BJ (cell line): Measurements from ENCODE around the gene LYPD5. TPM values are rescaled to one million over a fixed set of nuclear protein-coding genes. Genes with fewer than 3 reads are reported as not detected.

ENCODE experiments used
- CTCF ChIA-PET: fragments of 350-600 bp; formaldehyde crosslinking; extraction: SDS; loops from one replicate; lab custom pipeline; 2021; ENCODE audit warnings: antibody characterized with exemption, inconsistent platforms; lab: Yijun Ruan, JAX
- POLR2A ChIA-PET: fragments of 300-600 bp; sonication (Branson Sonifier 250); formaldehyde crosslinking; extraction: SDS; loops from one replicate; lab custom pipeline; 2021; ENCODE audit warnings: antibody characterized with exemption; lab: Charles Lee
- DNase-seq: peaks from one replicate; pipeline ENCODE4 v3.0.0-alpha.2; 2011; ENCODE audit warnings: low read depth
- H3K27me3 ChIP-seq: 2 replicates; pipeline ENCODE4 v1.6.0; 2011; ENCODE audit warnings: low read length; ENCODE audit not compliant: control insufficient read depth, insufficient read depth
- H3K36me3 ChIP-seq: 2 replicates; pipeline ENCODE4 v1.5.1; 2011; ENCODE audit warnings: low read length; ENCODE audit not compliant: control insufficient read depth, insufficient read depth
- H3K4me3 ChIP-seq: 2 replicates; pipeline ENCODE4 v1.5.1; 2011; ENCODE audit warnings: low read depth, mild to moderate bottlenecking, control low read depth, low read length
- CTCF ChIP-seq: IDR thresholded peaks from 2 replicates; pipeline ENCODE4 v1.5.1; 2011; ENCODE audit warnings: low read depth, mild to moderate bottlenecking, control low read depth, inconsistent platforms, low read length, moderate library complexity; ENCODE audit not compliant: insufficient read depth
- polyA plus RNA-seq: library from polyadenylated mRNA; depleted of rRNA; stranded (reverse); fragments of >200 nt; gene quantifications from 2 replicates; pipeline ENCODE4 v1.2.3, GENCODE V29; 2011

LYPD5 gene
- polyA plus RNA-seq, 1 experiment = 0.40 TPM

GRCh38 chr19:43773725-43774102 lies 28.5 kb downstream of the LYPD5 start:
- DNase-seq = no peak
- Histone ChIP-seq H3K27me3 (peaks cover 2% of the 10 kb centered on the region; the same call in 1 of the 2 replicates), H3K4me3 (no peak overlapping the region), H3K36me3 (no peaks in the 10 kb centered on the region)
- TF ChIP-seq CTCF = no peak
- POLR2A ChIA-PET = no interaction called here
- CTCF ChIA-PET = interaction anchor here (0.6 to 6.1 kb wide), 15 partner anchors 9 to 104 kb away, joined by 3 to 71 read pairs (median 5); partner anchors contain the start of gene PLAUR

- ChIA-PET POLR2A (interaction anchor here (0.6 kb wide), 1 partner anchor 11 kb away, joined by 4 read pairs; no protein-coding TSS in a partner anchor), CTCF (interaction anchor here (1.8 to 7.6 kb wide), 3 partner anchors 12 to 95 kb away, joined by 4 to 59 read pairs (median 44); partner anchors contain the start of gene SMG9)
- Histone ChIP-seq H3K36me3 (no peaks in the 10 kb centered on the region), H3K27me3 (no peaks in the 10 kb centered on the region), H3K4me3 (no peak overlapping the region)
- no peak for DNase-seq
- TF ChIP-seq CTCF = no peak
Observed at GRCh38 chr19:43769256-43769655, 33.0 kb downstream of the LYPD5 start.

GRCh38 chr19:43768273-43769050 lies 33.8 kb downstream of the LYPD5 start:
- no peak for DNase-seq
- Histone ChIP-seq H3K36me3 (no peaks in the 10 kb centered on the region), H3K27me3 (no peaks in the 10 kb centered on the region), H3K4me3 (no peak overlapping the region)
- ChIA-PET POLR2A (interaction anchor here (0.6 kb wide), 1 partner anchor 10 kb away, joined by 4 read pairs; no protein-coding TSS in a partner anchor), CTCF (interaction anchor here (0.7 to 7.6 kb wide), 7 partner anchors 10 to 99 kb away, joined by 3 to 59 read pairs (median 4); partner anchors contain the start of genes PLAUR and SMG9)
- no peak for TF ChIP-seq CTCF

- ChIA-PET POLR2A (no interaction called here), CTCF (interaction anchor here (1.2 to 7.6 kb wide), 5 partner anchors 10 to 98 kb away, joined by 3 to 59 read pairs (median 9); partner anchors contain the start of genes PLAUR and SMG9)
- Histone ChIP-seq H3K36me3 (no peaks in the 10 kb centered on the region), H3K27me3 (no peaks in the 10 kb centered on the region), H3K4me3 (no peak overlapping the region)
- DNase-seq = no peak
- no peak for TF ChIP-seq CTCF
Observed at GRCh38 chr19:43767818-43768217, 34.4 kb downstream of the LYPD5 start.

GRCh38 chr19:43767316-43767715 lies 34.9 kb downstream of the LYPD5 start:
- no peak overlapping the region for H3K4me3 ChIP-seq
- no peaks in the 10 kb centered on the region for H3K36me3 ChIP-seq
- no peak for DNase-seq
- TF ChIP-seq CTCF = no peak
- ChIA-PET CTCF (interaction anchor here (0.6 to 7.6 kb wide), 7 partner anchors 10 to 243 kb away, joined by 3 to 59 read pairs (median 5); partner anchors contain the start of genes PLAUR and SMG9), POLR2A (no interaction called here)
- H3K27me3 ChIP-seq = no peaks in the 10 kb centered on the region
